ENCODE data around the gene ARSD.
"Not testable (repeated sequence)": the region's sequence is repeated elsewhere in the genome, so short reads cannot be mapped to it uniquely, and the experiment has no call there.

The ARSD gene

GRCh38 chrX:2928583-2929434 lies at the start of gene ARSD:
Gene ARSD (minus strand): TSS chrX:2929339. CDS start chrX:2929275, 64 bp downstream.
- peak in 1 of 3 experiments; percentile 4 for DNase-seq (ENCODE audit: low read depth in 3 of 3)

GRCh38 chrX:2978639-2979038 lies 49.5 kb upstream of the ARSD start:
- not testable (repeated sequence) for DNase-seq (ENCODE audit: low read depth in 3 of 3)

DNA sequence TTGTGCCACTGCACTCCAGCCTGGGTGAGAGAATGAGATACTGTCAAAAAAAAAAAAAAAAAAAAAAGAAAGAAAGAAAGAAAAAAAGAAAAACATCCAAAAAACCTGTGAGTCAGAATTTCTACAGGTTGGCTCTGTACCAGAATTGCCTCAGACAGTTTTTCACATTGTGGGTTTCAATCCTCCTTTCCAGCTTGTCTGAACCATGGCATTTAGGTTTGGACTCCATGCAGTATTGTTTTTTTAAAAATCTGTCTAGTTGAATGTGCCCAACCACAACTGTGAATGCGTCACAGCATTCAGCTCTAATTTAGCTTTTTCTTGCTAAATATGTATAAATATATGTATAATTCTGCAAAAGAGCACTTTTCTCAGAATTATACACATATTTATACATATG lies 45.8 kb upstream of the ARSD start:
- DNase-seq (ENCODE audit: low read depth in 3 of 3), result no peak

- DNase-seq (ENCODE audit: low read depth in 3 of 3), result no peak
These were observed 43.3 kb upstream of the ARSD start for GRCh38 chrX:2972391-2972790.

- no peak for DNase-seq (ENCODE audit: low read depth in 3 of 3)
These were observed 39.9 kb upstream of the ARSD start for GRCh38 chrX:2969021-2969420.

GRCh38 chrX:2967998-2968909 lies 39.1 kb upstream of the ARSD start:
- DNase-seq (ENCODE audit: low read depth in 3 of 3), result no peak

DNA sequence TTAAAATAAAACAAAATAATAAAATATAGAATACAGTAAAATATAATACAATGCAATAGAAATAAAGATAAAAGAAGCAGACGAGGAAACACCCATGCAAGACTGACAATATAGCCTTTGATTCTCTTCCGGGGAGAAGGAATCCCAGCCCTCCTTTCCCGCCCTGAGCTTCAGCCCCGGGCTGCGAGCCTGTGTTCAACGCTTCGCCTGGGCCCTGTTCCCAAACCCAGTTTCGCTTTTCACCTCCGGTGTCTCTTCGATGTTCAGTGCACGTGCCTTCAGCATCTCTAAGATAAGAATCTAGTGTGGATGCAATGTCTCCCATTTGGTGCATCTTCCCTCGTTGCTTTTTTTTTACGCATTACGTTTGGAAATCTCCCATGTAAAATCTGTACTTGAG lies 38.4 kb upstream of the ARSD start:
- no peak for DNase-seq (ENCODE audit: low read depth in 3 of 3)

DNA sequence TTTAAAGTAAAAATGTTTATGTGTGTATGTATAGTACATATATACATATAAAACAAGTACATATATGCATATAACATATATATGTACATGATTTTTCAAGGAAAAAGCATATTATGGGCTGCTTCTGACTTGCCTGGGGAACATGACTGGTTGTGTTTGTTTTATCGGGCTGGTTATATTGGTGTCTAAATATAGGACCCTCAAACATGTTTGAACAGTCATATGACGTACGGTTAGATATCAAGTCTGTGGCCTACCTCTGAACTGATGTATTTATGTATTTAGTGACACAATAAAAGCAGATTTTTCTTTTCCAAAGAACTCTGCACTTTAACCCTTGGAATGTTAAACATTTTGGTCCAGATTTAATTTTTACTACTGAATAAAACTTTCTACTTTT lies 37.9 kb upstream of the ARSD start:
- no peak for DNase-seq (ENCODE audit: low read depth in 3 of 3)

- no peak for DNase-seq (ENCODE audit: low read depth in 3 of 3)
These were observed 36.8 kb upstream of the ARSD start for GRCh38 chrX:2965965-2966364.

DNA sequence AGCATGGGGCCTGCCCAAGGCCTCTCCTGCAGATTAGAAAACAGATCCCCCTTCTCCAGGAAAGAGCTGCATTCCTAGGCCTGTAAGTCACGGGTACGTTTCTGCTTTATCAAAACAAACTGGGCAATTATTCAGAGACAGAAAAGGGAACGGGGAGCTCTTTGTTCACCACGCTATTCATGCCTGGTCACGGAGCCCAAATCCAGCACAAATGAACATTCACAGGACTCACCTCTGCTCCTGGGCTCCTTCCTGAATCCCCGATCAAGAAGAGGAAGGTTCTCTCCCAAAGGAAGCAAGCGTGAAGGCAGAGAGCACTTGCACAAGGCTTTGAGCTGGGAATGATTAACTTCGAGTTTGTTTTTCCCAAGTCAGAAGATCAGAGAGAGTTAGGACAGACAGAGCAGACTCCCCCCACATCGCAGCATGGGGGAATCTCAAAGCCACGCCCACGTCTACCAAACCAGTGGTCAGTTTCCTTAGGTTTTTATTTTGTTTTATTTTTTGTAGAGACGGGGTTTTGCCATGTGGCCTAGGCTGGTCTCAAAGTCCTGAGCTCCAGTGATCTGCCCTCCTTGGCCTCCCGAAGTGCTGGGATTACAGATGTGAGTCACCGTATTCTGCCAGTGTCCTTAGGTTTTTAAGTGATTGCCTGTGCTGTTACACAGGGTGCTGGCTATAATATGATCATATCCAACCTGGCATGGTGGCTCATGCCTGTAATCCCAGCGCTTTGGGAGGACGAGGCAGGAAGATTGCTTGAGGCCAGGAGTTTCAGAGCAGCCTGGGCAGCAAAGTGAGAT lies 35.1 kb upstream of the ARSD start:
- not testable (repeated sequence) for DNase-seq (ENCODE audit: low read depth in 3 of 3)

DNA sequence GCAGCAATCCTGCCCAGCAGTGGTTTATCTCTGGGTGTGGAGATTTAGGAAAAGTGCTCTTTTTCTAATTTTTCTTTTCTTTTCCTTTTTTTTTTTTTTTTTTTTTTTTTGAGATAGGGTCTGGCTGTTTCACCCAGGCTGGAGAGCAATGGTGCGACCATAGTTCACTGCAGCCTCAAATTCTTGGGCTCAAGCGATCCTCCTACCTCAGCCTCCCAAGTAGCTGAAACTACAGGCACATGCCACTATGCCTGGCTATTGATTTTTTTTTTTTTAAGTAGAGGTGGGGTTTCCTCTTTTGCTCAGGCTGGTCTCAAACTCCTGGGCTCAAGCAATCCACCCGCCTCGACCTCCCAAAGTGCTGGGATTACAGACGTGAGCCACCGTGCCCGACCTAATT lies 34.3 kb upstream of the ARSD start:
- not testable (repeated sequence) for DNase-seq (ENCODE audit: low read depth in 3 of 3)

GRCh38 chrX:2962381-2962780 lies 33.2 kb upstream of the ARSD start:
- DNase-seq (ENCODE audit: low read depth in 3 of 3), result no peak

- DNase-seq (ENCODE audit: low read depth in 3 of 3), result no peak
These were observed 31.8 kb upstream of the ARSD start for GRCh38 chrX:2960861-2961515.

DNA sequence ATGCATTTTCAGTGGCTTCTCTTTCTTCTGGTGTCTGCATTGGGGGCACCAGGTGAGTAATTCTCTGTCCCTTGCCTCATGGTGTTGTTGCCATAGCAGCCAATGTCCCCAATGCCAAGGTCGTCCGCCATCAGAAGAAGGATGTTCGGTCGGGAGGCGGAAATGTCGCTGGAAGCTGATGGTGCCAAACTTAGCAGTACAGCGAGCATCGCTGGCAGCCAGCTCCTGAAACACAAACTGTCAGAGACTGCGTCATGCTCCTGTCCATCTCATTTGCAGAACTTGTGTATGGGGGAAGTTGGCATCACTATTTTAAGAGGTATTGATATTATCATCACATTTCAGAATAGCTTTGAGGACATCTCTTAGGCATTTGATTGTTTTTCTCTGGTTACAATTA lies 29.1 kb upstream of the ARSD start:
- no peak for DNase-seq (ENCODE audit: low read depth in 3 of 3)

- no peak for DNase-seq (ENCODE audit: low read depth in 3 of 3)
These were observed 26.7 kb upstream of the ARSD start for GRCh38 chrX:2955838-2956237.

GRCh38 chrX:2955281-2955680 lies 26.1 kb upstream of the ARSD start:
- DNase-seq (ENCODE audit: low read depth in 3 of 3), result no peak

- DNase-seq (ENCODE audit: low read depth in 3 of 3), result no peak
These were observed 25.4 kb upstream of the ARSD start for GRCh38 chrX:2954541-2954940.

DNA sequence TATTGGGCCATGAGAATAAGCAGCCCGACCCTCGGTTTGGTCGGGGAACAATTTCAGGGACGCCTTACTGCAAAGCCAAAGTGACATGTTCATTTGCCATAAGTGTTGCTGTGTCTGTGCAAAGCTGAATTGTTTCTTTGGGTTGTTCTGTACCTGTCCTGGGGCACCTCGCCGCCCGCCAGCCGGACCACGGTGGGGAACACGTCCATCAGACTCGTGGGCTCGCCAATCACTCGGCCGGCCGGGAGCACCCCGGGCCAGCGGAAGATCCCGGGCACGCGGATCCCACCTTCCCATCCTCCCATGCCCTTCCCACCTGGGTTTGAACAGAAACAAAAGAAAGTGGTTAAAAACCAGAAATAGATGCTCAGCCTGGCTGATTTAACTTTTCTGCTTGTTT lies 8.8 kb upstream of the ARSD start:
- not testable (repeated sequence) for DNase-seq (ENCODE audit: low read depth in 3 of 3)

- no peak for DNase-seq (ENCODE audit: low read depth in 3 of 3)
These were observed 5.9 kb upstream of the ARSD start for GRCh38 chrX:2934715-2935710.
